Right lobe of liver (tissue), 6 donors: ENCODE measurements around the gene USP17L5. TPM values are rescaled to one million over a fixed set of nuclear protein-coding genes. Genes with fewer than 3 reads are reported as not detected.
"Not testable (repeated sequence)": the region's sequence is repeated elsewhere in the genome, so short reads cannot be mapped to it uniquely, and the experiment has no call there.

ENCODE experiments used
- ATAC-seq, 4 donors: fragments of 200-7000 bp; cut with Tn5 transposase; one replicate each; pipeline ENCODE4 v1.9.1; 2020; ENCODE audit warnings: mild to moderate bottlenecking in 4 of 4, moderate library complexity in 4 of 4
- DNase-seq, 3 donors: peaks; one replicate each; pipeline ENCODE4 v3.0.0-alpha.2; 2020
- H3K27ac ChIP-seq, 3 donors: fragments of 200-600 bp; one replicate each; pipeline ENCODE4 v1.8.0; 2022
- H3K27me3 ChIP-seq, 2 donors: fragments of 200-600 bp; one replicate each; pipeline ENCODE4 v1.8.0; 2022
- H3K36me3 ChIP-seq, 4 donors: fragments of 200-600 bp; sonication (generic) in 1 of 4; one replicate each; pipeline versions ENCODE4 v1.5.1 to v1.8.0; 2017 to 2022; ENCODE audit warnings: control low read depth in 1 of 4
- H3K4me1 ChIP-seq, 4 donors: fragments of 200-600 bp; sonication (generic) in 1 of 4; one replicate each; pipeline versions ENCODE4 v1.5.1 to v1.8.0; 2017 to 2022; ENCODE audit warnings: control low read depth in 1 of 4
- H3K4me3 ChIP-seq, 3 donors: fragments of 200-600 bp; one replicate each; pipeline ENCODE4 v1.8.0; 2022
- H3K9me3 ChIP-seq, 4 donors: fragments of 200-600 bp; sonication (generic) in 1 of 4; one replicate each; pipeline versions ENCODE4 v1.5.1 to v1.8.0; 2017 to 2022; ENCODE audit warnings: control low read depth in 1 of 4
- WGBS: methylation state at CpG from one replicate; pipeline ENCODE4 v1.1.6; 2018; ENCODE audit warnings: low coverage, low lambda C conversion rate; ENCODE audit not compliant: insufficient coverage; ENCODE audit errors: missing lambda C conversion rate; 5-methylcytosine and 5-hydroxymethylcytosine counted together
- intact Hi-C, 2 donors: fragments of 100-400 bp; cut with DNase I; formaldehyde crosslinking; loops; one replicate each; pipeline versions ENCODE4 v1.11.2 to v1.14.1; 2022
- long read RNA-seq: library from polyadenylated mRNA; unstranded; transcript quantifications from one replicate; pipeline ENCODE4 v2.0.0, GENCODE V29; 2019
- total RNA-seq, 6 experiments: library from RNA; depleted of rRNA in 2 of 6; stranded (reverse); fragments of >200 nt in 2 of 6; fragmentation: NEBNext Ultra II Directional in 3 of 6; extraction: Animal tissue kit (Norgen Biotek cat#: 25700) in 3 of 6; gene quantifications; one replicate each; pipeline versions ENCODE4 v1.1.0 to v1.2.4, GENCODE V29; 2016 to 2023
- donor health status: DM: no; HTN: yes; CAD: no.
- donor health status: DM: no; HTN: no; CAD: no.
- donor health status: DM: no; HTN: no; CAD: no.
- donor health status: DM: no; HTN: yes; CAD: no.
- donor health status: DM: no; HTN: yes; CAD: no.

Gene USP17L5
- not detected for total RNA-seq
- long read RNA-seq: 0 reads

GRCh38 chr4:9339103-9339502 lies at the start of gene USP17L5:
USP17L5 (plus strand) TSS chr4:9339403; CDS start chr4:9339403, 0 bp downstream.
- H3K27me3 ChIP-seq, H3K9me3 ChIP-seq, DNase-seq, H3K4me3 ChIP-seq, H3K36me3 ChIP-seq, H3K27ac ChIP-seq, H3K4me1 ChIP-seq, intact Hi-C loops, ATAC-seq: not testable (repeated sequence)
- WGBS: no CpG with 5 or more reads among the region's 15 CpGs

- H3K4me1 ChIP-seq, DNase-seq, H3K27me3 ChIP-seq, H3K4me3 ChIP-seq, H3K27ac ChIP-seq, ATAC-seq, H3K36me3 ChIP-seq, intact Hi-C loops, H3K9me3 ChIP-seq: not testable (repeated sequence)
- WGBS: 59% methylated on average over 5 of the region's 13 CpGs
Measured at GRCh38 chr4:9324191-9324590, 15.0 kb upstream of the USP17L5 start.

- H3K27ac ChIP-seq, H3K4me1 ChIP-seq, intact Hi-C loops, H3K27me3 ChIP-seq, H3K4me3 ChIP-seq, H3K9me3 ChIP-seq, H3K36me3 ChIP-seq, ATAC-seq, DNase-seq: not testable (repeated sequence)
- WGBS: no CpG with 5 or more reads among the region's 15 CpGs
Measured at GRCh38 chr4:9324865-9325264, 14.3 kb upstream of the USP17L5 start, which contains the start of gene USP17L24. USP17L24 (plus strand) TSS chr4:9325165; CDS start chr4:9325165, 0 bp downstream.

- no CpG with 5 or more reads among the region's 15 CpGs for WGBS
- H3K9me3 ChIP-seq, intact Hi-C loops, H3K27ac ChIP-seq, H3K27me3 ChIP-seq, ATAC-seq, DNase-seq, H3K4me1 ChIP-seq, H3K36me3 ChIP-seq, H3K4me3 ChIP-seq: not testable (repeated sequence)
Measured at GRCh38 chr4:9329611-9330010, 9.6 kb upstream of the USP17L5 start, which contains the start of gene USP17L25. USP17L25 (plus strand) TSS chr4:9329911; CDS start chr4:9329911, 0 bp downstream.

GRCh38 chr4:9334358-9334757 lies 4.8 kb upstream of the USP17L5 start, which contains the start of gene USP17L26:
USP17L26 (plus strand) TSS chr4:9334658; CDS start chr4:9334658, 0 bp downstream.
- H3K9me3 ChIP-seq, H3K4me3 ChIP-seq, intact Hi-C loops, H3K4me1 ChIP-seq, ATAC-seq, H3K27me3 ChIP-seq, H3K27ac ChIP-seq, DNase-seq, H3K36me3 ChIP-seq: not testable (repeated sequence)
- WGBS: no CpG with 5 or more reads among the region's 15 CpGs

- H3K4me1 ChIP-seq, DNase-seq, intact Hi-C loops, H3K27me3 ChIP-seq, H3K36me3 ChIP-seq, H3K4me3 ChIP-seq, H3K9me3 ChIP-seq, ATAC-seq, H3K27ac ChIP-seq: not testable (repeated sequence)
- WGBS: no CpG with 5 or more reads among the region's 15 CpGs
Measured at GRCh38 chr4:9343848-9344247, 4.6 kb downstream of the USP17L5 start, which contains the start of gene USP17L27. USP17L27 (plus strand) TSS chr4:9344148; CDS start chr4:9344148, 0 bp downstream.

GRCh38 chr4:9348593-9348992 lies 9.4 kb downstream of the USP17L5 start, which contains the start of gene USP17L28:
USP17L28 (plus strand) TSS chr4:9348893; CDS start chr4:9348893, 0 bp downstream.
- ATAC-seq, H3K27ac ChIP-seq, H3K27me3 ChIP-seq, H3K4me3 ChIP-seq, intact Hi-C loops, DNase-seq, H3K36me3 ChIP-seq, H3K9me3 ChIP-seq, H3K4me1 ChIP-seq: not testable (repeated sequence)
- no CpG with 5 or more reads among the region's 15 CpGs for WGBS

- H3K4me3 ChIP-seq, H3K4me1 ChIP-seq, H3K27ac ChIP-seq, ATAC-seq, H3K9me3 ChIP-seq, H3K27me3 ChIP-seq, H3K36me3 ChIP-seq, DNase-seq, intact Hi-C loops: not testable (repeated sequence)
- WGBS: no CpG with 5 or more reads among the region's 18 CpGs
Measured at GRCh38 chr4:9350866-9351265, 11.7 kb downstream of the USP17L5 start.

- WGBS: no CpG with 5 or more reads among the region's 15 CpGs
- intact Hi-C loops: not testable (repeated sequence)
Measured at GRCh38 chr4:9353338-9353737, 14.1 kb downstream of the USP17L5 start, which contains the start of gene USP17L29. USP17L29 (plus strand) TSS chr4:9353638; CDS start chr4:9353638, 0 bp downstream.

GRCh38 chr4:9362829-9363228 lies 23.6 kb downstream of the USP17L5 start, which contains the start of gene USP17L30:
USP17L30 (plus strand) TSS chr4:9363129; CDS start chr4:9363129, 0 bp downstream.
- ATAC-seq, H3K27ac ChIP-seq, intact Hi-C loops, H3K36me3 ChIP-seq, H3K27me3 ChIP-seq, H3K9me3 ChIP-seq, DNase-seq, H3K4me1 ChIP-seq, H3K4me3 ChIP-seq: not testable (repeated sequence)
- WGBS: no CpG with 5 or more reads among the region's 15 CpGs

More at GRCh38 chr4:9353338-9353737, 14.1 kb downstream of the USP17L5 start, which contains the start of gene USP17L29:
- not testable (repeated sequence) for DNase-seq, ATAC-seq, H3K4me3 ChIP-seq, H3K9me3 ChIP-seq, H3K27ac ChIP-seq, H3K36me3 ChIP-seq, H3K27me3 ChIP-seq, H3K4me1 ChIP-seq

- H3K27ac ChIP-seq: not testable (repeated sequence)
- WGBS: no CpG with 5 or more reads among the region's 1 CpG
Measured at GRCh38 chr4:9379881-9380280, 40.7 kb downstream of the USP17L5 start.

More at GRCh38 chr4:9379881-9380280, 40.7 kb downstream of the USP17L5 start:
- intact Hi-C loops, H3K36me3 ChIP-seq, H3K9me3 ChIP-seq, H3K4me1 ChIP-seq, H3K27me3 ChIP-seq, DNase-seq, ATAC-seq, H3K4me3 ChIP-seq: not testable (repeated sequence)
